ENCODE data around the gene SLC38A5.

DNA sequence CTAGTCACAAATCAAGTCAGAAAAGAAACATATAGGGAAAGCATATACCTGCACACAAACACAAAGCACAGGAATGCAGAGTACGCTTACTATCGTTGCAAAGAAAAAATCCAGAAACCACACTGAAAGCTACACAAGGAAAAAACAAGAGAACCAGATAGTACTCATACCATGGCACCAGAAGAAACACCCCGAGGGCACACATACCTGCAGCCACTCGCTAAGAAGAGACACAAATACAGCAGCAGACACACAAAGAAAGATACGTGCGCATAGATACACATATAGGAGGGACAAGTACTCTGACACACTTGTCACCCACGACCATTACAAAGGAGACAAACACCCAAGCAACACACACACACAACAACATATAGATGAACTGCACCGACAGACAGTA lies 1.4 kb upstream of the SLC38A5 start:
- TF ChIP-seq BACH2 (CRISPR knock-in tag; IDR thresholded peaks at IDR 0.05; ENCODE audit: borderline replicate concordance) (no peak), ARNTL (CRISPR knock-in tag; IDR thresholded peaks at IDR 0.05; ENCODE audit: borderline replicate concordance, low read depth) (no peak), TOX (CRISPR knock-in tag; IDR thresholded peaks at IDR 0.05; ENCODE audit: borderline replicate concordance) (no peak), ZNF70 (CRISPR knock-in tag; IDR thresholded peaks at IDR 0.05) (no peak), ZNF565 (CRISPR knock-in tag; conservative IDR thresholded peaks at IDR 0.05; ENCODE audit: low read depth) (no peak), ISL1 (CRISPR knock-in tag; IDR thresholded peaks at IDR 0.05) (no peak), ZFP3 (CRISPR knock-in tag; IDR thresholded peaks at IDR 0.05) (no peak), ZNF8 (CRISPR knock-in tag; IDR thresholded peaks at IDR 0.05) (no peak), ZFP30 (CRISPR knock-in tag; IDR thresholded peaks at IDR 0.05) (no peak), RARB (CRISPR knock-in tag; IDR thresholded peaks at IDR 0.05) (no peak)
- TF ChIP-seq, protein P1, sequence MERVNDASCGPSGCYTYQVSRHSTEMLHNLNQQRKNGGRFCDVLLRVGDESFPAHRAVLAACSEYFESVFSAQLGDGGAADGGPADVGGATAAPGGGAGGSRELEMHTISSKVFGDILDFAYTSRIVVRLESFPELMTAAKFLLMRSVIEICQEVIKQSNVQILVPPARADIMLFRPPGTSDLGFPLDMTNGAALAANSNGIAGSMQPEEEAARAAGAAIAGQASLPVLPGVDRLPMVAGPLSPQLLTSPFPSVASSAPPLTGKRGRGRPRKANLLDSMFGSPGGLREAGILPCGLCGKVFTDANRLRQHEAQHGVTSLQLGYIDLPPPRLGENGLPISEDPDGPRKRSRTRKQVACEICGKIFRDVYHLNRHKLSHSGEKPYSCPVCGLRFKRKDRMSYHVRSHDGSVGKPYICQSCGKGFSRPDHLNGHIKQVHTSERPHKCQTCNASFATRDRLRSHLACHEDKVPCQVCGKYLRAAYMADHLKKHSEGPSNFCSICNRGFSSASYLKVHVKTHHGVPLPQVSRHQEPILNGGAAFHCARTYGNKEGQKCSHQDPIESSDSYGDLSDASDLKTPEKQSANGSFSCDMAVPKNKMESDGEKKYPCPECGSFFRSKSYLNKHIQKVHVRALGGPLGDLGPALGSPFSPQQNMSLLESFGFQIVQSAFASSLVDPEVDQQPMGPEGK (CRISPR knock-in tag; IDR thresholded peaks at IDR 0.05; ENCODE audit: borderline replicate concordance) = no peak
- TF ChIP-seq, protein P2, sequence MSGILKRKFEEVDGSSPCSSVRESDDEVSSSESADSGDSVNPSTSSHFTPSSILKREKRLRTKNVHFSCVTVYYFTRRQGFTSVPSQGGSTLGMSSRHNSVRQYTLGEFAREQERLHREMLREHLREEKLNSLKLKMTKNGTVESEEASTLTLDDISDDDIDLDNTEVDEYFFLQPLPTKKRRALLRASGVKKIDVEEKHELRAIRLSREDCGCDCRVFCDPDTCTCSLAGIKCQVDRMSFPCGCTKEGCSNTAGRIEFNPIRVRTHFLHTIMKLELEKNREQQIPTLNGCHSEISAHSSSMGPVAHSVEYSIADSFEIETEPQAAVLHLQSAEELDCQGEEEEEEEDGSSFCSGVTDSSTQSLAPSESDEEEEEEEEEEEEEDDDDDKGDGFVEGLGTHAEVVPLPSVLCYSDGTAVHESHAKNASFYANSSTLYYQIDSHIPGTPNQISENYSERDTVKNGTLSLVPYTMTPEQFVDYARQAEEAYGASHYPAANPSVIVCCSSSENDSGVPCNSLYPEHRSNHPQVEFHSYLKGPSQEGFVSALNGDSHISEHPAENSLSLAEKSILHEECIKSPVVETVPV (CRISPR knock-in tag; IDR thresholded peaks at IDR 0.05) = no peak
- TF ChIP-seq, protein P3, sequence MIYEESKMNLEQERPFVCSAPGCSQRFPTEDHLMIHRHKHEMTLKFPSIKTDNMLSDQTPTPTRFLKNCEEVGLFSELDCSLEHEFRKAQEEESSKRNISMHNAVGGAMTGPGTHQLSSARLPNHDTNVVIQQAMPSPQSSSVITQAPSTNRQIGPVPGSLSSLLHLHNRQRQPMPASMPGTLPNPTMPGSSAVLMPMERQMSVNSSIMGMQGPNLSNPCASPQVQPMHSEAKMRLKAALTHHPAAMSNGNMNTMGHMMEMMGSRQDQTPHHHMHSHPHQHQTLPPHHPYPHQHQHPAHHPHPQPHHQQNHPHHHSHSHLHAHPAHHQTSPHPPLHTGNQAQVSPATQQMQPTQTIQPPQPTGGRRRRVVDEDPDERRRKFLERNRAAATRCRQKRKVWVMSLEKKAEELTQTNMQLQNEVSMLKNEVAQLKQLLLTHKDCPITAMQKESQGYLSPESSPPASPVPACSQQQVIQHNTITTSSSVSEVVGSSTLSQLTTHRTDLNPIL (CRISPR knock-in tag; IDR thresholded peaks at IDR 0.05; ENCODE audit: low read depth) = no peak
- TF ChIP-seq, protein P4, sequence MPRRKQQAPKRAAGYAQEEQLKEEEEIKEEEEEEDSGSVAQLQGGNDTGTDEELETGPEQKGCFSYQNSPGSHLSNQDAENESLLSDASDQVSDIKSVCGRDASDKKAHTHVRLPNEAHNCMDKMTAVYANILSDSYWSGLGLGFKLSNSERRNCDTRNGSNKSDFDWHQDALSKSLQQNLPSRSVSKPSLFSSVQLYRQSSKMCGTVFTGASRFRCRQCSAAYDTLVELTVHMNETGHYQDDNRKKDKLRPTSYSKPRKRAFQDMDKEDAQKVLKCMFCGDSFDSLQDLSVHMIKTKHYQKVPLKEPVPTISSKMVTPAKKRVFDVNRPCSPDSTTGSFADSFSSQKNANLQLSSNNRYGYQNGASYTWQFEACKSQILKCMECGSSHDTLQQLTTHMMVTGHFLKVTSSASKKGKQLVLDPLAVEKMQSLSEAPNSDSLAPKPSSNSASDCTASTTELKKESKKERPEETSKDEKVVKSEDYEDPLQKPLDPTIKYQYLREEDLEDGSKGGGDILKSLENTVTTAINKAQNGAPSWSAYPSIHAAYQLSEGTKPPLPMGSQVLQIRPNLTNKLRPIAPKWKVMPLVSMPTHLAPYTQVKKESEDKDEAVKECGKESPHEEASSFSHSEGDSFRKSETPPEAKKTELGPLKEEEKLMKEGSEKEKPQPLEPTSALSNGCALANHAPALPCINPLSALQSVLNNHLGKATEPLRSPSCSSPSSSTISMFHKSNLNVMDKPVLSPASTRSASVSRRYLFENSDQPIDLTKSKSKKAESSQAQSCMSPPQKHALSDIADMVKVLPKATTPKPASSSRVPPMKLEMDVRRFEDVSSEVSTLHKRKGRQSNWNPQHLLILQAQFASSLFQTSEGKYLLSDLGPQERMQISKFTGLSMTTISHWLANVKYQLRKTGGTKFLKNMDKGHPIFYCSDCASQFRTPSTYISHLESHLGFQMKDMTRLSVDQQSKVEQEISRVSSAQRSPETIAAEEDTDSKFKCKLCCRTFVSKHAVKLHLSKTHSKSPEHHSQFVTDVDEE (CRISPR knock-in tag; IDR thresholded peaks at IDR 0.05) = no peak
